ENCODE data around the gene NPFF. TPM values are rescaled to one million over a fixed set of nuclear protein-coding genes. Genes with fewer than 3 reads are reported as not detected.
"Not testable (repeated sequence)": the region's sequence is repeated elsewhere in the genome, so short reads cannot be mapped to it uniquely, and the experiment has no call there.

NPFF gene
- total RNA-seq, result 3.0 TPM in 1 of 2 replicates, not detected in the other

- Histone ChIP-seq H3K36me3 (ENCODE audit: control insufficient read depth, insufficient read depth, low read length) (peaks cover 5% of the 10 kb centered on the region), H3K27me3 (ENCODE audit: control insufficient read depth, insufficient read depth, low read length) (no peaks in the 10 kb centered on the region), H3K4me3 (ENCODE audit: low read depth, low read length) (no peak within 1 kb of the TSS)
- no peak for DNase-seq (ENCODE audit: low read depth)
- no peak for TF ChIP-seq CTCF (IDR thresholded peaks at IDR 0.05; ENCODE audit: insufficient read depth, low read length, poor library complexity, severe bottlenecking)
These were observed at the start of gene NPFF for GRCh38 chr12:53506881-53507602. NPFF (minus strand) TSS chr12:53507484; CDS start chr12:53507474, 10 bp downstream.

- Histone ChIP-seq H3K27me3 (ENCODE audit: control insufficient read depth, insufficient read depth, low read length) (no peaks in the 10 kb centered on the region), H3K4me3 (ENCODE audit: low read depth, low read length) (no peak overlapping the region), H3K36me3 (ENCODE audit: control insufficient read depth, insufficient read depth, low read length) (no peaks in the 10 kb centered on the region)
- no peak for DNase-seq (ENCODE audit: low read depth)
- TF ChIP-seq CTCF (IDR thresholded peaks at IDR 0.05; ENCODE audit: insufficient read depth, low read length, poor library complexity, severe bottlenecking), result no peak
These were observed 45.4 kb upstream of the NPFF start for GRCh38 chr12:53552361-53553327.

GRCh38 chr12:53551889-53552291, 44.6 kb upstream of the NPFF start:
- no peaks in the 10 kb centered on the region for H3K27me3 ChIP-seq (ENCODE audit: control insufficient read depth, insufficient read depth, low read length)
- H3K36me3 ChIP-seq (ENCODE audit: control insufficient read depth, insufficient read depth, low read length), result no peaks in the 10 kb centered on the region
- no peak for DNase-seq (ENCODE audit: low read depth)

GRCh38 chr12:53550595-53550994, 43.3 kb upstream of the NPFF start:
- TF ChIP-seq CTCF (IDR thresholded peaks at IDR 0.05; ENCODE audit: insufficient read depth, low read length, poor library complexity, severe bottlenecking), result no peak
- H3K36me3 ChIP-seq (ENCODE audit: control insufficient read depth, insufficient read depth, low read length), result no peaks in the 10 kb centered on the region
- no peak for DNase-seq (ENCODE audit: low read depth)
- H3K27me3 ChIP-seq (ENCODE audit: control insufficient read depth, insufficient read depth, low read length), result no peaks in the 10 kb centered on the region
- H3K4me3 ChIP-seq (ENCODE audit: low read depth, low read length), result no peak overlapping the region

More at GRCh38 chr12:53551889-53552291, 44.6 kb upstream of the NPFF start:
- no peak for TF ChIP-seq CTCF (IDR thresholded peaks at IDR 0.05; ENCODE audit: insufficient read depth, low read length, poor library complexity, severe bottlenecking)
- no peak overlapping the region for H3K4me3 ChIP-seq (ENCODE audit: low read depth, low read length)

- H3K36me3 ChIP-seq (ENCODE audit: control insufficient read depth, insufficient read depth, low read length); H3K4me3 ChIP-seq (ENCODE audit: low read depth, low read length); H3K27me3 ChIP-seq (ENCODE audit: control insufficient read depth, insufficient read depth, low read length); DNase-seq (ENCODE audit: low read depth): not testable (repeated sequence)
These were observed 42.8 kb upstream of the NPFF start for GRCh38 chr12:53550131-53550530.

- H3K27me3 ChIP-seq (ENCODE audit: control insufficient read depth, insufficient read depth, low read length); H3K36me3 ChIP-seq (ENCODE audit: control insufficient read depth, insufficient read depth, low read length); H3K4me3 ChIP-seq (ENCODE audit: low read depth, low read length); DNase-seq (ENCODE audit: low read depth): not testable (repeated sequence)
These were observed 41.1 kb upstream of the NPFF start for GRCh38 chr12:53548354-53548753.

Measured in kidney epithelial cell (primary cell).